Fibroblast of mammary gland (primary cell): ENCODE measurements around the gene B3GNT5.

Experiments used
- DNase-seq: peaks from one replicate; pipeline ENCODE4 v3.0.0-alpha.2; 2010; ENCODE audit warnings: low read depth
- H3K4me3 ChIP-seq: 2 replicates; pipeline ENCODE4 v1.5.1; 2011; ENCODE audit warnings: low read depth, mild to moderate bottlenecking, low read length, moderate library complexity; ENCODE audit not compliant: control insufficient read depth
- TF ChIP-seq, protein P1 (sequence below): conservative IDR thresholded peaks from 2 replicates; pipeline ENCODE4 v1.5.1; 2011; ENCODE audit warnings: low read depth, low read length, inconsistent platforms; ENCODE audit not compliant: control insufficient read depth, insufficient read depth

B3GNT5 gene

DNA sequence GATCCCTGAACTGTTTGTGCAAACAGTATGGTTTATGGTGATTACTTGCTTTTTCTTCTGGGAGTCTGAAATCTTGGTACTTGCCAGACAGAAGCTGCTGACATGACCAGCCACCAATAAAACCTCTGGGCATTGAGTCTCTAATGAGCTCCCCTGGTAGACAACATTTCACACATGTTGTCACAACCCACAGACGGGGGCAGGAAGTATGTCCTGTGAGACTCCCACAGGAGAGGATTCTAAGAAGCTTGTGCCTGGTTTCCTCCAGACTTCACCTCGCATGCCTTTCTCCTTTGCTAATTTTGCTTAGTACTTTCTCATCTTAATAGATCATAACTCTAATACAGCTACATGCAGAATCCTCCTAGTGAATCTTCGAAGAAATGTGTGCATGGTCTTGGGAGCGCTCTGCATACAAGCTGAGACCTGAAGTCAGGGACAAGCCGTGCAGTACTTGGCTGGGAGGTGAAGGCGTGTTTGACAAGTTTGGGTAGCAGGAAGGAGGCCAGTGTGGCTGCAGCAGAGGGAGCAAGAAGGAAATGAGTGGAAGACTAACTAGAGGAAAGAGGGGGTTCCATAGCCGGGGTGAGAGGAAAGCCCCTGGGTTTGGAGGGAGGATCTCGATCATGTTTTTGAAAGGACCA lies 49.0 kb downstream of the B3GNT5 start:
- no peak for DNase-seq
- TF ChIP-seq, protein P1, sequence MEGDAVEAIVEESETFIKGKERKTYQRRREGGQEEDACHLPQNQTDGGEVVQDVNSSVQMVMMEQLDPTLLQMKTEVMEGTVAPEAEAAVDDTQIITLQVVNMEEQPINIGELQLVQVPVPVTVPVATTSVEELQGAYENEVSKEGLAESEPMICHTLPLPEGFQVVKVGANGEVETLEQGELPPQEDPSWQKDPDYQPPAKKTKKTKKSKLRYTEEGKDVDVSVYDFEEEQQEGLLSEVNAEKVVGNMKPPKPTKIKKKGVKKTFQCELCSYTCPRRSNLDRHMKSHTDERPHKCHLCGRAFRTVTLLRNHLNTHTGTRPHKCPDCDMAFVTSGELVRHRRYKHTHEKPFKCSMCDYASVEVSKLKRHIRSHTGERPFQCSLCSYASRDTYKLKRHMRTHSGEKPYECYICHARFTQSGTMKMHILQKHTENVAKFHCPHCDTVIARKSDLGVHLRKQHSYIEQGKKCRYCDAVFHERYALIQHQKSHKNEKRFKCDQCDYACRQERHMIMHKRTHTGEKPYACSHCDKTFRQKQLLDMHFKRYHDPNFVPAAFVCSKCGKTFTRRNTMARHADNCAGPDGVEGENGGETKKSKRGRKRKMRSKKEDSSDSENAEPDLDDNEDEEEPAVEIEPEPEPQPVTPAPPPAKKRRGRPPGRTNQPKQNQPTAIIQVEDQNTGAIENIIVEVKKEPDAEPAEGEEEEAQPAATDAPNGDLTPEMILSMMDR = no peak
- H3K4me3 ChIP-seq = no peak overlapping the region

DNA sequence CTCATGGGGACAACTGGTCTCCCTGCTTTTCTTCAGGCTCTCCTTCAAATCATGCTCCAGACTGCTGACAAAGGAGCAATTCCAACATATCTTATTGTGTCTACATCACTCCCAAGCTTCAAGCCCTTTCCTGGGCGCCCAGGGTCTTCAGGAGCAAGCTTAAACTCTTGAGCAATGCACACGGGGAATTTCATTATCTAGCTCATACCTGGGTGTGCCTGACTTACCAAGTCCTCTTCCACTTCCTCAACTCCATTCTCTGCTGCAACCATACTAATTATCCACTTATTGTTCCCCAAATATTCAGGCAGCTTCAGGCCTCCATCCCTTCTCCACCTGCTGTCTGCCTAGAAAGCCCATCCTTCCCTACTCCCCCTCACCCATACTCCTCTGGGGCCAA lies 50.6 kb downstream of the B3GNT5 start:
- no peak overlapping the region for H3K4me3 ChIP-seq
- no peak for DNase-seq
- TF ChIP-seq, protein P1 = no peak

DNA sequence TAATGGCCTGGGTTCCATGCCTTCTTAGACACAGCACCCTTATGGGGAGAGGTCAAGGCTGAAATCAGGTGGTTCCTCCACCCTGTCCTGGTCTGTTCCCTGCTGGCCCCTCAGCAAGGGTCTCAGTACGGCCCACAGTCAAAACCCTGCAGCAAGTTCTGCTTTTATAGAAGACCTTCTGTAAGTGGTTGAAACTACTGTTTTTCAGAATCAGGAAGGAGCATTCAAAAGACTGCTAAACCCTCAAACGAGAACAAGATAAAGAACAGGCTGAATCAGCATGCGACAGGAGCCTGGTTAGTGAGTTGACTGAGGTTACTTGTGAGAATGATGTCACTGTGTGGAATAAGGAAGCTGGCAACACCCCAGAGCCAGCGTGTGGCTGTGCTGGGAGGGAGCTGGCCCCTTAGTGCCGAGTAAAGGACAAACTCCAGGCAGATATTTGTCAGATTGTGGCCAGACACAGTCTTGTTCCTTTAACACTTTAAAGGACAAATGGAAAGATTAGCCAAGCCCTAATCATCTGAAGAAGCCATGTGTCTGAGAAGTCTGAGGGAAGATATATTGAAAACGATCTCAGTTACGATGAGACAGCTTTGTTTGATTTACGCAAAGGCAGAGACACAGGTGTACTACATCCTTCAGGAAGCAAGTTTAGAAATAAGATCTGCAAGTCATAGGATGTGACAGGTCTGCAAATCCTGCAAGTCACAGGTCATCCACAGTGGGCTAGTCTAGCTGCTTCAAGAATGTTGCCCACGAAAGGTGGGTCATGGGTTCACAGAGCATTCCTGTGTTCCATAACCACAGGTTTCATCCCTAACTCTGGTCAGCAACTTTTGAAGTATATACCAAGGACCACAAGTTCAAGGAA lies 54.0 kb downstream of the B3GNT5 start:
- no peak overlapping the region for H3K4me3 ChIP-seq
- DNase-seq = peak; percentile 78
- TF ChIP-seq, protein P1 = no peak

- no peak for DNase-seq
- no peak overlapping the region for H3K4me3 ChIP-seq
- TF ChIP-seq, protein P1 = no peak
These were observed 54.7 kb downstream of the B3GNT5 start for GRCh38 chr3:183307749-183308148.

DNA sequence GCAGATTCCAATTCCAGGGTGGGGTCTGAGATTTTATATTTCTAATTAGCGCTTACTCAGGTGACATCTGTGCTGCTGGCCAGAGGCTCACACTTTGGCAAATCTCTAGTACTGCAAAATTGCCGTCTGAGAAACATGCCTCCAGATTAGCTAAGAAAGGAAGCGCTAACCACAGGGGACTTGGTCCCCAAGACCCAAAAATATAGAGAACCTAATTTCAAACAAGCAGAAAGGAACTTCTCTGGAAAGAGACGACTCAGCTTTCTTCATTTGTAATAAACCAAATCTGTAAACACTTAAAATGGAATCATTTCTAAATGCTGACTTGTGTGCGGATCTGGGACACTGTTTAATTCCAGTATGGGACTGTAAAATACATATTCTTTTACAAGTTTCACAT lies 55.7 kb downstream of the B3GNT5 start:
- DNase-seq = no peak
- TF ChIP-seq, protein P1 = no peak

DNA sequence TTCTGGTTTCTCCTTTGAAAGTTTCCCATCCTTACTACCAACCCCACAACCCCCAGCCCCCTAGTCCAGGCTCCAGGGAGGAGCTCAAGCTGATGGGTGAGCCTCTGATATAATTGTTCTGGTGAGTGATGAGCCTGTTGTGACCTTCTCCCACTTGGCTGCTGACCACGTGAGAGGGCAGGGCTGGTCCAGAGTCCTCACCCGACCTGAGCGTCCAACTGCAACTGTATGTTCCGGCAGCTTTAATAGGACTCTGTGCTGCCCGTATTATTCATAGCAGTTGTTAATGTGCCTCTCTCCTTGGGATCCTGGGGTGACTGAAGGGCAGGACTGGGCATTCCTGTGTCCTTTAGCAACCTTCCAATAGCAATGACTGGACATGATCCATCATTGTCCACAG lies 56.2 kb downstream of the B3GNT5 start:
- DNase-seq = peak; percentile 55
- TF ChIP-seq, protein P1 = no peak
- H3K4me3 ChIP-seq = no peak overlapping the region

More for the DNA sequence above, 55.7 kb downstream of the B3GNT5 start:
- H3K4me3 ChIP-seq = no peak overlapping the region

DNA sequence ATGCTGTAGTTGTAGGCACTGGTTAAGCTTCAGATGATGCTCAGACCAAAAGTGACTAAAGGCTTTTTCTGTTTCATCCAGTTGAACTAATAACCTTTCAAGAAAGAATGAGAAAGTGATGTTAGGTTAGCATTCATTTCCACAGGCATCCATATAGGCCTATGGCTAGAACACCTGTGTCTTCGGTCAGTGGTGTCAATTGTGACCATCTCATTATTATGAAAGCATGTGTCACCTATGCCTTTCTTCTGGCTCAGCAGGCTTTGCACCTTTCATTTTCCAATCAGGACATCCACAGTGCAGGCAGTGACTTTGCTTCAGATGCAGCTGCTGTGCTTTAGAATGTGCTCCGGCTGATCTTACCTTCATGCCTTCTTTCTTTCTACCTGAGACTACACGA lies 57.9 kb downstream of the B3GNT5 start:
- TF ChIP-seq, protein P1 = no peak
- no peak for DNase-seq

More for the DNA sequence above, 57.9 kb downstream of the B3GNT5 start:
- no peak overlapping the region for H3K4me3 ChIP-seq
